Sigmoid colon (tissue), 4 donors: ENCODE data around the gene CAPZA1.

Source experiments
- EP300 ChIP-seq, 4 donors: sonication (generic); formaldehyde crosslinking; IDR thresholded peaks; one replicate each; pipeline ENCODE4 v1.6.1; 2017; ENCODE audit warnings: antibody characterized with exemption in 4 of 4
- POLR2A ChIP-seq, 2 donors: fragments of 450-650 bp; IDR thresholded peaks; one replicate each; pipeline ENCODE4 v1.6.1; 2016; ENCODE audit warnings: antibody characterized with exemption in 2 of 2, mild to moderate bottlenecking in 2 of 2, moderate library complexity in 2 of 2
- POLR2AphosphoS5 ChIP-seq, 4 donors: sonication (generic); formaldehyde crosslinking; IDR thresholded peaks; one replicate each; pipeline ENCODE4 v1.6.1; 2017; ENCODE audit warnings: antibody characterized with exemption in 4 of 4
- TF ChIP-seq, protein P1 (sequence below), 4 experiments: fragments of 450-650 bp in 3 of 4; fragments of 200-600 bp in 1 of 4; IDR thresholded peaks; one replicate each; pipeline ENCODE4 v1.5.1; 2016 to 2019; ENCODE audit warnings: antibody characterized with exemption in 4 of 4, mild to moderate bottlenecking in 3 of 4, moderate library complexity in 2 of 4

DNA sequence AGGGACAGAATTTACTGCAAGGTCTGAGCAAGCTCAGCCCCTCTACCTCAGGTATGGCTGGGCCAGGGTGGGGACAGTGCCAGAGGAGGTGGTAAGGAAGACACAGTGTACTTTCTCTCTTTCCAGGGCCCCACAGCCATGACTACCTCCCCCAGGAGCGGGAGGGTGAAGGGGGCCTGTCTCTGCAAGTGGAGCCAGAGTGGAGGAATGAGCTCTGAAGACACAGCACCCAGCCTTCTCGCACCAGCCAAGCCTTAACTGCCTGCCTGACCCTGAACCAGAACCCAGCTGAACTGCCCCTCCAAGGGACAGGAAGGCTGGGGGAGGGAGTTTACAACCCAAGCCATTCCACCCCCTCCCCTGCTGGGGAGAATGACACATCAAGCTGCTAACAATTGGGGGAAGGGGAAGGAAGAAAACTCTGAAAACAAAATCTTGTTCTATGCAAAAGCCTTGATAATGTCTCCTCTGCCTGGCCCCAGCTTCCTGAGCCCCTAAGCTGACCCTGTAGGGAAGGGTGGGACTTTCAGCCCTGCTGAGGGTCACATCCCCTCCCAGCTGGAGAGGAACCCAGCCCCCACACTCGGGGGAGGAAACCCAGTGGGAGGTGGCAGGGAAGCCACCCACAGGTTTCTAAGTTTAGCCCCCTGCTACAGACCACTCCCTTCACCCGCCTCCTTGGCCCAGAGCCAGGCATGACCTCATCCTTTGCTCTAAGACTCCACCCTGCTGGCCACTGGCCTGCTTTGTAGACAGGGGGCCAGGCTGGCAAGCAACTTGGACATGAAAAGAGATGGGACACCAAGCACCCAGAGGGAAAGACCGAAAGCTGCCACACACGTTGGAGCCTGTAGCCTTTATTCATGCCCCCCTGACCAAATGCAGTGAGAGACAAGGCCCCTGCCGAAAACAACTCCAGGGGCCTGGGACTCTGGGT is 80.9 kb downstream of the CAPZA1 start:
- TF ChIP-seq, protein P1, sequence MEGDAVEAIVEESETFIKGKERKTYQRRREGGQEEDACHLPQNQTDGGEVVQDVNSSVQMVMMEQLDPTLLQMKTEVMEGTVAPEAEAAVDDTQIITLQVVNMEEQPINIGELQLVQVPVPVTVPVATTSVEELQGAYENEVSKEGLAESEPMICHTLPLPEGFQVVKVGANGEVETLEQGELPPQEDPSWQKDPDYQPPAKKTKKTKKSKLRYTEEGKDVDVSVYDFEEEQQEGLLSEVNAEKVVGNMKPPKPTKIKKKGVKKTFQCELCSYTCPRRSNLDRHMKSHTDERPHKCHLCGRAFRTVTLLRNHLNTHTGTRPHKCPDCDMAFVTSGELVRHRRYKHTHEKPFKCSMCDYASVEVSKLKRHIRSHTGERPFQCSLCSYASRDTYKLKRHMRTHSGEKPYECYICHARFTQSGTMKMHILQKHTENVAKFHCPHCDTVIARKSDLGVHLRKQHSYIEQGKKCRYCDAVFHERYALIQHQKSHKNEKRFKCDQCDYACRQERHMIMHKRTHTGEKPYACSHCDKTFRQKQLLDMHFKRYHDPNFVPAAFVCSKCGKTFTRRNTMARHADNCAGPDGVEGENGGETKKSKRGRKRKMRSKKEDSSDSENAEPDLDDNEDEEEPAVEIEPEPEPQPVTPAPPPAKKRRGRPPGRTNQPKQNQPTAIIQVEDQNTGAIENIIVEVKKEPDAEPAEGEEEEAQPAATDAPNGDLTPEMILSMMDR (IDR thresholded peaks at IDR 0.05): peak in 1 of 4 experiments; percentile 29
- TF ChIP-seq EP300 (IDR thresholded peaks at IDR 0.05) (peak in 1 of 4 donors; percentile 4), POLR2A (IDR thresholded peaks at IDR 0.05) (no peak), POLR2AphosphoS5 (IDR thresholded peaks at IDR 0.05) (peak; percentile 17 to 78 (median 70))
